ENCODE results near the gene NFE2L3. TPM values are rescaled to one million over a fixed set of nuclear protein-coding genes. Genes with fewer than 3 reads are reported as not detected.

NFE2L3 gene
- total RNA-seq, 2 experiments from 2014 or later, result 21.5 to 22.6 TPM

- Mint-ChIP-seq H3K4me3 (peak overlapping the region; percentile 96), H3K27ac (peak overlapping the region; percentile 96), H3K9me3 (no peaks in the 10 kb centered on the region), H3K36me3 (ENCODE audit: low read depth) (peaks cover 51% of the 10 kb centered on the region), H3K27me3 (no peaks in the 10 kb centered on the region), H3K4me1 (ENCODE audit: low read depth) (peaks cover 82% of the 10 kb centered on the region)
- ChIA-PET CTCF (interaction anchor here (0.6 to 3.9 kb wide), 11 partner anchors 32 to 263 kb away, joined by 3 to 21 read pairs (median 4); no protein-coding TSS in a partner anchor), POLR2A (interaction anchor here (0.6 to 13.9 kb wide), 6 partner anchors 11 to 77 kb away, joined by 3 to 359 read pairs (median 25); partner anchors contain the start of genes CBX3 and HNRNPA2B1)
- no peak for ATAC-seq
- TF ChIP-seq CTCF (IDR thresholded peaks at IDR 0.05), result no peak
- intact Hi-C loops (cut with micrococcal nuclease), result no loop called here
- DNase-seq, result no peak
Observed at GRCh38 chr7:26155531-26156375, 3.8 kb downstream of the NFE2L3 start.

DNA sequence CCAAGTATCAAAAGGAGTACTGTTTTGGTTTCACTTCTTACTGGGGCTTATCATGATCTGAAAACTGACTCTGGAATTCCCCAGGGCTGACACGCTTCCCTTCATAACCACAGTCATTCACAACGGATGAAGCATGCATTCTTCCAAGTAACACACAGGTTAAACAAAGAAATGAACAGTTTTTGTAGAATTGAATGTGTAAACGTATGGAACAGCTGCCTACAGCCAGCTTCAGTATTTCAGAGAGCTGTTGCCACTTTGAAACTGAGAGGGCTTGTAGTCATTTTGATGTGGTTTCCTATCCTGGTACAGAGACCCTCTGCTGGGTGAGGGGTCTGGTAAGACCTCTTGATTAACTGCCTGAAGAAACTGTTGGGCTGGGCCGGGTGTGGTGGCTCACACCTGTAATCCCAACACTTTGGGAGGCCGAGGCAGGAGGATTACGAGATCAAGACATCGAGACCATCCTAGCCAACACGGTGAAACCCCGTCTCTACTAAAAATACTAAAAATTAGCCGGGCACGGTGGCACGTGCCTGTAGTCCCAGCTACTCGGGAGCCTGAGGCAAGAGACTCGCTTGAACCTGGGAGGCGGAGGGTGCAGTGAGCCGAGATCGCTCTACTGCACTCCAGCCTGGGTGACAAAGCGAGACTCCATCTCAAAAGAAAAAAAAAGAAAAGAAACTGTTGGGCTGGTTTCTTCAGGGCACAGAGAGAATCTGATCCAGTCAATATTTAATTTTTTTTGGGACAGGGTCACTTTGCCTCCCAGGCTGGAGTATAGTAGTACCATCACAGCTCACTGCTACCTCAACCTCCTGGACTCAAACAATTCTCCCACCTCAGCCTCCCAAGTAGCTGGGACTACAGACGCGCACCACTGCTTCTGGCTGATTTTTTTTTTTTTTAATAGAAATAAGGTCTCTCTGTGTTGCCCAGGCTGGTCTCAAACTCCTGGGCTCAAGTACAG lies 4.7 kb downstream of the NFE2L3 start:
- TF ChIP-seq CTCF (IDR thresholded peaks at IDR 0.05), result no peak
- POLR2A ChIA-PET, result interaction anchor here (0.6 to 13.9 kb wide), 8 partner anchors 10 to 78 kb away, joined by 3 to 359 read pairs (median 8); partner anchors contain the start of genes CBX3 and HNRNPA2B1
- peak overlapping the region; percentile 96 for H3K4me3 Mint-ChIP-seq
- no peaks in the 10 kb centered on the region for H3K27me3 Mint-ChIP-seq
- CTCF ChIA-PET, result interaction anchor here (0.6 to 3.9 kb wide), 7 partner anchors 10 to 78 kb away, joined by 3 to 21 read pairs (median 4); no protein-coding TSS in a partner anchor
- H3K4me1 Mint-ChIP-seq (ENCODE audit: low read depth), result peaks cover 81% of the 10 kb centered on the region
- peak; percentile 77 for DNase-seq
- no peaks in the 10 kb centered on the region for H3K9me3 Mint-ChIP-seq
- H3K36me3 Mint-ChIP-seq (ENCODE audit: low read depth), result peaks cover 55% of the 10 kb centered on the region
- H3K27ac Mint-ChIP-seq, result peak overlapping the region; percentile 96
- ATAC-seq, result peak; percentile 37
- intact Hi-C loops (cut with micrococcal nuclease), result no loop called here

- intact Hi-C loops (cut with micrococcal nuclease), result no loop called here
- no peaks in the 10 kb centered on the region for H3K27me3 Mint-ChIP-seq
- DNase-seq (no peak), ATAC-seq (no peak)
- CTCF ChIA-PET, result interaction anchor here (1.2 to 3.9 kb wide), 3 partner anchors 9 to 79 kb away, joined by 3 to 21 read pairs (median 10); no protein-coding TSS in a partner anchor
- peaks cover 59% of the 10 kb centered on the region for H3K36me3 Mint-ChIP-seq (ENCODE audit: low read depth)
- H3K4me3 Mint-ChIP-seq, result peak overlapping the region; percentile 16
- TF ChIP-seq CTCF (IDR thresholded peaks at IDR 0.05), result no peak
- H3K9me3 Mint-ChIP-seq, result no peaks in the 10 kb centered on the region
- POLR2A ChIA-PET, result interaction anchor here (1.4 to 13.9 kb wide), 7 partner anchors 9 to 67 kb away, joined by 3 to 359 read pairs (median 9); partner anchors contain the start of genes CBX3 and HNRNPA2B1
- peaks cover 86% of the 10 kb centered on the region for H3K4me1 Mint-ChIP-seq (ENCODE audit: low read depth)
- peak overlapping the region; percentile 96 for H3K27ac Mint-ChIP-seq
Observed at GRCh38 chr7:26157520-26158105, 5.6 kb downstream of the NFE2L3 start.

DNA sequence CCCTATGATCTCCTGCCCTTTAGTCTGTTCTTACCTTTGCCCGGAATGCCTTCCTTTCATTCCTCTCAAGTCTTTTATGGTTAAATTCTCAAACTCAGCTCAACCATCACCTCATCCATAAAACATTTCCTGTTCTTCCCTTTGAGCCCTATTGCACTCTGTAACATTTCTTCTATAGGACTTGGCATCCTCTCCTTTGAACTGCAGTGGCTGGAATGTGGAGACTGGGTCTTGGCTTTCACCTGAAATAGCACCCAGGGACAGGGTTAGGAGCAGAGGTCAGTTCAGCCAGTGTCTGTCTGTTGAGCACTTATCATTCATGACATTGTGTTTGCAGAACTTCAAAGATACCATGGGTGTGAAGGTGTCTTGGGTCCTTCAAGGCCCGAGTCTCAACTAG lies 7.2 kb downstream of the NFE2L3 start:
- DNase-seq (no peak), ATAC-seq (no peak)
- peak overlapping the region; percentile 44 for H3K27ac Mint-ChIP-seq
- intact Hi-C loops (cut with micrococcal nuclease), result no loop called here
- H3K36me3 Mint-ChIP-seq (ENCODE audit: low read depth), result peaks cover 60% of the 10 kb centered on the region
- ChIA-PET POLR2A (interaction anchor here (1.4 to 13.9 kb wide), 6 partner anchors 15 to 68 kb away, joined by 3 to 359 read pairs (median 8); partner anchors contain the start of genes CBX3 and HNRNPA2B1), CTCF (interaction anchor here (2.5 to 3.1 kb wide), 2 partner anchors 8 to 68 kb away, joined by 10 read pairs; no protein-coding TSS in a partner anchor)
- H3K4me1 Mint-ChIP-seq (ENCODE audit: low read depth), result peaks cover 88% of the 10 kb centered on the region
- H3K4me3 Mint-ChIP-seq, result no peak overlapping the region
- no peak for TF ChIP-seq CTCF (IDR thresholded peaks at IDR 0.05)
- H3K27me3 Mint-ChIP-seq, result no peaks in the 10 kb centered on the region
- peaks cover 2% of the 10 kb centered on the region for H3K9me3 Mint-ChIP-seq
